GM18909 (cell line): ENCODE measurements around the gene U2AF1L4.
A peak's percentile ranks its signal among the peaks of the same experiment; 100 is the strongest.
"Not testable (repeated sequence)": the region's sequence is repeated elsewhere in the genome, so short reads cannot be mapped to it uniquely, and the experiment has no call there.

Experiments
- ATAC-seq: cut with Tn5 transposase; IDR thresholded peaks from one replicate; pipeline ENCODE4 v1.9.1; 2021; ENCODE audit warnings: mild to moderate bottlenecking; ENCODE audit not compliant: unreplicated experiment, poor library complexity

The U2AF1L4 gene

DNA sequence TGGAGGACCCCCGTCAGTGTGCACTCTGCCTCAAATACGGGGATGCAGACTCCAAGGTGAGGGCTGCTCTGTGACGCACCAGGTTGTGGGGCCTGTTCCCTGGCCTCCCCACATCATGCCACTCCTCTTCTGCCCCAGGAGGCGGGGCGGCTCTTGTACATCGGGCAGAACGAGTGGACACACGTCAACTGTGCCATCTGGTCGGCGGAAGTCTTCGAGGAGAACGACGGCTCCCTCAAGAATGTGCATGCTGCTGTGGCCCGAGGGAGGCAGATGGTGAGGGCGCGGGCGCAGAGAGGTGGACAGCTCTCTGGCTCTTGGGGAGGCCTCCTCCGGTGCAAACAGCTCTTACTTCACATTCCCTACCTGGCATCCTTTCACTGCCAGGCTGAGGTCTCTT lies 16.2 kb downstream of the U2AF1L4 start:
- no peak for ATAC-seq

- no peak for ATAC-seq
These were observed 17.1 kb downstream of the U2AF1L4 start for GRCh38 chr19:35727956-35728706.

GRCh38 chr19:35727053-35727955 lies 17.9 kb downstream of the U2AF1L4 start:
- ATAC-seq, result no peak

- no peak for ATAC-seq
These were observed 19.9 kb downstream of the U2AF1L4 start for GRCh38 chr19:35725216-35725861.

GRCh38 chr19:35724560-35724959 lies 20.7 kb downstream of the U2AF1L4 start:
- ATAC-seq, result no peak

GRCh38 chr19:35724132-35724531 lies 21.1 kb downstream of the U2AF1L4 start:
- ATAC-seq, result not testable (repeated sequence)

GRCh38 chr19:35723671-35724070 lies 21.5 kb downstream of the U2AF1L4 start:
- no peak for ATAC-seq

DNA sequence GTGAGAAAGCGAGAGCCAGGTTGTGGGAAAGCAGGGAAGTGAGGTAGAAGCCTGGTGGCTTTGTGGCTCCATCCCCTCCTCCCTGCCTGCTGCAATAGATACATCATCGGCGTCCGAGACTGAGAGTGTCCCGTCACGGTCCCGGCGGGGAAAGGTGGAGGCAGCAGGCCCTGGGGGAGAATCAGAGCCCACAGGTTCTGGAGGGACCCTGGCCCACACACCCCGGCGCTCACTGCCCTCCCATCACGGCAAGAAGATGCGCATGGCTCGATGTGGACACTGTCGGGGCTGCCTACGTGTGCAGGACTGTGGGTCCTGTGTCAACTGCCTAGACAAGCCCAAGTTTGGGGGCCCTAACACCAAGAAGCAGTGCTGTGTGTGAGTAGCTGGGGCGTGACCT lies 22.3 kb downstream of the U2AF1L4 start:
- ATAC-seq, result no peak

DNA sequence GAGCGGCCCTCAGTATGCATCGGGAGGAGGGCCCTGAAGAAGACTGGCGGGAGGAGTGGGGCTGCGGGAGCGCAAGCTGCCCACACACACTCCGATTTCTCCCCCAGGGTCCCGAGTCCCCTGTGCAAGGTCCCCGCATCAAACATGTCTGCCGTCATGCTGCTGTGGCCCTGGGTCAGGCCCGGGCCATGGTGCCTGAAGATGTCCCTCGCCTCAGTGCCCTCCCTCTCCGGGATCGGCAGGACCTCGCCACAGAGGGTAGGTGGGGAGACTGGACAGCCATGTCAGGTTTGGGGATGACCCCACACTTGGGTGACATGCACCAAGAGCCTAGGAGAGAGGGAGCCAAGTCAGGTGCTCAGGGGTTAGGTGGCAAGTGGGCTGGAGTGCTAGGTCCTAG lies 22.8 kb downstream of the U2AF1L4 start:
- no peak for ATAC-seq

- no peak for ATAC-seq
These were observed 23.8 kb downstream of the U2AF1L4 start for GRCh38 chr19:35721374-35721773.

DNA sequence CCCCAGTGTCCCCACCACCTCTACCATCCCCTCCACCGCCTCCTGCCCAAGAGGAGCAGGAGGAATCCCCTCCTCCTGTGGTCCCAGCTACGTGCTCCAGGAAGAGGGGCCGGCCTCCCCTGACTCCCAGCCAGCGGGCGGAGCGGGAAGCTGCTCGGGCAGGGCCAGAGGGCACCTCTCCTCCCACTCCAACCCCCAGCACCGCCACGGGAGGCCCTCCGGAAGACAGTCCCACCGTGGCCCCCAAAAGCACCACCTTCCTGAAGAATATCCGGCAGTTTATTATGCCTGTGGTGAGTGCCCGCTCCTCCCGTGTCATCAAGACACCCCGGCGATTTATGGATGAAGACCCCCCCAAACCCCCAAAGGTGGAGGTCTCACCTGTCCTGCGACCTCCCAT lies 24.6 kb downstream of the U2AF1L4 start:
- ATAC-seq, result no peak

DNA sequence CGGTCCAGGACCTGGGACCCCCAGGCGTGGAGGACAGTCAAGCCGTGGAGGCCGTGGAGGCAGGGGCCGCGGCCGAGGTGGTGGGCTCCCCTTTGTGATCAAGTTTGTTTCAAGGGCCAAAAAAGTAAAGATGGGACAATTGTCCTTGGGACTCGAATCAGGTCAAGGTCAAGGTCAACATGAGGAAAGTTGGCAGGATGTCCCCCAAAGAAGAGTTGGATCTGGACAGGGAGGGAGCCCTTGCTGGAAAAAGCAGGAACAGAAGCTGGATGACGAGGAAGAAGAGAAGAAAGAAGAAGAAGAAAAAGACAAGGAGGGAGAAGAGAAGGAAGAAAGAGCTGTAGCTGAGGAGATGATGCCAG lies 25.1 kb downstream of the U2AF1L4 start:
- no peak for ATAC-seq

DNA sequence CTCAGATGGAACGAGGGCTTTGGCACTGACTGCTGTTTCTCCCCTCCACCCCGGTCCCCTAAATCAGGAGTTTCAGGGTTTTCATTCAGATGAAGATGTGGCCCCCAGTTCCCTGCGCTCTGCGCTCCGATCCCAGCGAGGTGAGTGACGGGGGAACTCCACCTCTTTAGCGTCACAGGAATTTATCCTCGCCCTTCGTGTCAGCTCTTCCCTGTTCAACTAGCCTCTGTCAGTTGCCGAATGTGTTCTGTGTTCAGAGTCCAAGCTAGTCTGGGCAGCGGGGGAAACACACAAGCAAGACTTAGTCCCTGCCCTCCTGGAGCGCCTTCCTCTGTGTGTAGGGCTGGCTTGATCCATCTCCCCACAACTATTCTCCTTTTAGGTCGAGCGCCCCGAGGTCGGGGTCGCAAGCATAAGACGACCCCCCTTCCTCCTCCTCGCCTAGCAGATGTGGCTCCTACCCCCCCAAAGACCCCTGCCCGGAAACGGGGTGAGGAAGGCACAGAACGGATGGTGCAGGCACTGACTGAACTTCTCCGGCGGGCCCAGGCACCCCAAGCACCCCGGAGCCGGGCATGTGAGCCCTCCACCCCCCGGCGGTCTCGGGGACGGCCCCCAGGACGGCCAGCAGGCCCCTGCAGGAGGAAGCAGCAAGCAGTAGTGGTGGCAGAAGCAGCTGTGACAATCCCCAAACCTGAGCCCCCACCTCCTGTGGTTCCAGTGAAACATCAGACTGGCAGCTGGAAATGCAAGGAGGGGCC lies 25.6 kb downstream of the U2AF1L4 start:
- ATAC-seq, result no peak

GRCh38 chr19:35718345-35719041 lies 26.7 kb downstream of the U2AF1L4 start:
- peak; percentile 2 for ATAC-seq

DNA sequence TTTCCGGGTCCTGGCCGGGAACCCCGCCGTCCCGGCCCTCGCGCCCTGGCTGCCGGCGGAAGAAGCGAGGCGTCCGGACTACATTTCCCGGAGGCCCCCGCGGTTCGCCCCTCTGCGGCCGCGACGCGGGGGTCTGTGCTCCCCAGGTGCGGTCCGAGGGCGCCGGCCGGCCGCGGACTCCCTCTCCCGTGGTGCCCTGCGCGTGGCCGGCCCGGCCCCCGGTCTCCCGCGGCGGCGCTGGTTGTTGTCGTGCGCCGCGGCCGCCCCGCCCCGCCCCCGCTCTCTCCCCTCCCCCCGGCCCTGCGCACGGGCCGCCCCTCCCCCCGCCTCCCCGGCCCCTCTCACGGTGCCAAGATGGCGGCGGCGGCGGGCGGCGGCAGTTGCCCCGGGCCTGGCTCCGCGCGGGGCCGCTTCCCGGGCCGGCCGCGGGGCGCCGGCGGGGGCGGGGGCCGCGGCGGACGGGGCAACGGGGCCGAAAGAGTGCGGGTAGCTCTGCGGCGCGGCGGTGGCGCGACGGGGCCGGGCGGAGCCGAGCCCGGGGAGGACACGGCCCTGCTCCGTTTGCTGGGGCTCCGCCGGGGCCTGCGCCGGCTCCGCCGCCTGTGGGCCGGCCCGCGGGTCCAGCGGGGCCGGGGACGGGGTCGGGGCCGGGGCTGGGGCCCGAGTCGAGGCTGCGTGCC lies 27.4 kb downstream of the U2AF1L4 start, which contains the start of gene KMT2B:
KMT2B (plus strand) TSS at position 339 of the 680 bp plus-strand sequence; CDS start at position 355, 16 bp downstream.
- ATAC-seq, result peak; percentile 51

DNA sequence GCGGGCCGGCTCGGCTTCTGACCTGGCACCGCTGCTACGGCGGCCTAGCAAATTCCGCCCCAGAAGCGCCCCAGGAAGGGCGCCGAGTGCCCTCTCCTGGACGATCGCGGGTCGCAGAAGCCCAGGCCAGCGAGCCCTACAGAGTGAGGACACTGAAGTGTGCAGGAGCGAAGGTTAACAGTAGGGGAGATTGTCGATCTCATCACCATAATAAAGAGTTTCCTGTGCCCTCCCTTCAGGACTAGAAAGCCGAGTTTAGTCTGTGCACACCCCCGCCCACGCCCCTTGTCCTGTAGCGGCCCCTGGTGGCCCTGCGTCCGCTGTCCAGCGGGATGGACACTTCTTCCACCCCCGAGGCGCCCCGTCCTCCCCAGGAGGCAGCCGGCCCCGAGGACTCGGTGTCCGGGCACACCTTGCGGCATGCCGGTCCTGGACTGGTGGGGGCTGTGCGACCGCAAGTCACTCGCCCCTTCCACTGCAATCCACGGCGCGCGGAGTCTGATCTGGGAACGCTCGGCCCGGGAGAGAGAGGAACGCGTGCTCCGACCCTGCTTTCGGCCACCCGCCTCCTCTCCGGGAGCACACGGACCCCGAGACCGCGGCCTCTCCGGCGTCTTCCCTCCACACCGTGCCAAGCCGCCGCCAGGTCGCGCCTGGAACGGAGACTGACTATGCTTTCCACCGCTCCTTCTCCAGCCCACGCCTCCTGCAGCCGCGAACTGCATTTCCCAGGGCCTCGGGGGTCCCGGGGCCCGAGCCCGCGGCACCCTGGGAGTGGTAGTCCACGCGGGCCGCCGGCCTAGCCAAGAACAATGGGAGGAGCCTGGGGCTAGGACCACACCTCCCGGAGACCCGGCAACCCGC lies 28.2 kb downstream of the U2AF1L4 start:
- peak; percentile 59 for ATAC-seq

GRCh38 chr19:35715981-35716800 lies 29.0 kb downstream of the U2AF1L4 start:
- peak; percentile 5 for ATAC-seq
